ENCODE results near the gene PLD3.
"Not testable (repeated sequence)": the region's sequence is repeated elsewhere in the genome, so short reads cannot be mapped to it uniquely, and the experiment has no call there.

The PLD3 gene

DNA sequence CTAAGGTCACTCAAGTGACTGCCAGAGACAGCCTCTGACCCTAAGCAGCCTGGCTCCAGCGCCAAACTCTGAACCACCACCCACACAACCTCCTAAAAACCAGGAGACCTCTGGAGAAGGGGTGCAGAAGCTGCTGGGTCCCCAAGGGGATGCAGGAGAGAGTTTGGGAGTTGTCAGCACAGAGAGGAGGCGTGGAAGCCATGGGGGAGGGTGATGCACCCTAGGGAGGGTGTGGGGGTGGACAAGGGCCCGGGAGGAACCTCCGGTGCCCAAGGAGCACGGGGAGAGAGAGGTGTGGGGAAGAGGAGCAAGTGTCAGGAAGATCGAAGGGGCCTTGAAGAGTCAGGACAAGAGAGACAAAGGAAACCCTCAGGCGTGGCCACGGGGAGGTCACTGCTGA lies 43.6 kb downstream of the PLD3 start:
- DNase-seq, result no peak

DNA sequence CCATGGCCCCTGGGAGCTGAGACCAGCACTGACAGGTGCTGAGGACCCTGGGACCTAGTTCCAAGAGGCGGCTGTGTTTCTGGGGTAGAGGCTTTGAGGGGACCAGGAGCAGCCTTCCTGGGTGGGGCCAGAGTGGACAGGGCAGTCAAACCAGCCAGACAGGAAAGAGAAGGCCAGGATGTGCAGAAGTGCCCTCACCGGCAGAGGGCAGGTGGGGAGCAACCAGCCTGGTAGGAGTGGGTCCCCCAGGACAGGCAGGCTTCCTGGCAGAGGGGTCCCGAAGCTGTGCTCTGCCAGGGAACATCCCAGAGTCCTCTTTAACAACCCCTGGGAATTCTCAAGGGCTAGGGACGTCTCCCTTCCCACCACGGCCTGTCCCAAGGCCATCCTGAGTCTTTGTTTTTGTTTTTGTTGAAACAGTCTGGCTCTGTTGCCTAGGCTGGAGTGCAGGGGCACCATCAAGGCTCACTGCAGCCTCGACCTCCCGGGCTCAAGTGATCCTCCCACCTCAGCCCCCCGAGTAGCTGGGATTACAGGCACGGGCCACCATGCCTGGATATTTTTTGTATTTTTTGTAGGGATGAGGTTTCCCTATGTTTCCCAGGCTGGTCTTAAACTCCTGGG lies 44.5 kb downstream of the PLD3 start:
- DNase-seq, result no peak

GRCh38 chr19:40393894-40394815 lies 45.7 kb downstream of the PLD3 start:
- DNase-seq, result no peak

DNA sequence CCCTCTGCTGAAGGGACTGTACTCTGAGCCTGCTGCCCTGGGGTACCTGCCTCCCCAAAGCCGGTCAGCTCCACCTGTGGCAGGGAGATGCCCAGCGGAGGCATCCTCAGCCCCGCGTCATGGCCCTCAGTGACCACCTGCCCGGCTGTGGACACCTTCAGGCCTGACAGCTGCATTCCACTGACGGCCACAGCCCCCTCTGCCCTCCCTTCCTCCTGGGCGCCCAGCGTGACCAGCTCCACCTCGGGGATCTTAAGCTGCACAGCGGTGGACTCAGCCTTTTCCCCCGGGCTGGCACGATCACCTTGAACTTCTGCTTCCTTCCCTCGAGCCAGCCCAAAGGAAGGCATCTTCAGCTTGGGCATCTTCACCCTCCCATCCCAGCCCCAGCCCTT lies 46.3 kb downstream of the PLD3 start:
- DNase-seq, result no peak

- no peak for DNase-seq
Observed at GRCh38 chr19:40395956-40396355, 47.5 kb downstream of the PLD3 start.

GRCh38 chr19:40396886-40397567 lies 48.5 kb downstream of the PLD3 start:
- no peak for DNase-seq

DNA sequence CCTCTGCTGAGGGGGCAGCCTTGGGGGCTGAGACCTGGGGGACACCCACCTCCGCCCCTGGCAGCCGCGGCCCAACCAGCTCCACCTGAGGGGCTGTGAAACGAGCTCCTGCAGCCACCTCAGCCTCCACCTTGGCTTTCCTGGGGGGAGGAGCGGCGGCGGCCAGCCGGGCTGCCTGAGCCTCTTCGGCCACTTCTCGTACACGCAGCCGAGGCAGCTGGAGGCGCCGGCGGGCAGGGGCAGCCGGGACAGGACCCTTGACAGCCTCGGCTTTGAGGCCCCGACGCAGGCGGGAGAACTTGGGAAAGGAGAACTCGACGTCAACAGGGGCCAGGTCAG lies 49.0 kb downstream of the PLD3 start:
- no peak for DNase-seq

- no peak for DNase-seq
Observed at GRCh38 chr19:40398417-40399131, 50.1 kb downstream of the PLD3 start.

DNA sequence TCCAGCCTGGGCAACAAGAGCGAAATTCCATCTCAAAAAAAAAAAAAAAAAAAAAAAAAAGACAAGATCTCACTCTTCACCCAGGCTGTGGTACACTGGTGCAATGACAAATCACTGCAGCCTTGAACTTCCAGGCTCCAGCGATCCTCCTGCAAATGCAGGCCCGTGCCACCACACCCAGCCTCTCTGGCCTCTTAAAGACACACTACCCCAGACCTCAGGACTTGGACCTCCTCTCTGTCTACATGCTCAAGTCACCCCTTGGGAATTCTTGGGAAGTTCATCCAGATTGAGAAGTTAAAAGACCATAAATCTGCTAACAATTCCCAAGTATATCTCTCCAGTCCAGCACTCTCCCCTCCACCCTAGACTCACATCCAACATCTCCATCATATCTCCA lies 52.1 kb downstream of the PLD3 start:
- no peak for DNase-seq

- no peak for DNase-seq
Observed at GRCh38 chr19:40403262-40403984, 54.9 kb downstream of the PLD3 start.

- DNase-seq, result no peak
Observed at GRCh38 chr19:40407714-40408597, 59.5 kb downstream of the PLD3 start.

DNA sequence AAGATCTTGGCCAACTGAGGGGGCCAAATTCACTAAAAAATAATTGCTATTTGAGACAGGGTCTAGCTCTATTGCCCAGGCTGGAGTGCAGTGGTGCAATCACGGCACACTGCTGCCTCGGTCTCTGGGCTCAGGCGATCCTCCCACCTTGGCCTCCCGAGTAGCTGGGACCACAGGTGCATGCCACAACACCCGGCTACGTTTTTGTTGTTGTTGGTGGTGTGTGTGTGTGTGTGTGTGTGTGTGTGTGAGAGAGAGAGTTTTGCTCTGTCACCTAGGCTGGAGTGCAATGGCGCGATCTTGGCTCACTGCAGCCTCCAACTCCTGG lies 60.1 kb downstream of the PLD3 start:
- not testable (repeated sequence) for DNase-seq

DNA sequence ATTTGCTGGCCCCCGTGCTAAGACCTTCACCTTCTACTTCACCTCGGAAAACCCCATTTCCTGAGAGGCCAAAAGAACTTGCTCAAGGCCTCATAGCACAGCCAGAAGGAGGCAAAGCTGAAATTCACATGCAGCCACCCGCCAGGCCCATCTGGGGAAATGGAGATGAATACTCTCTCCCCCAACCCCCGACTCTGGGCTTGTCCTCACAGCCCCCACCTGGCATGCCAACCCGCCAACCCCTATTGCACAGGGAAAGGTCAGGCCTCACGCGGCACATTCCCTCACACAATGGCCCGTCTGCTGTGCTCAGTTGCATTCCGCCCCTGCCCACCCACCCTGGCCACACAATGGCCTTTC lies 61.5 kb downstream of the PLD3 start:
- DNase-seq, result no peak

DNA sequence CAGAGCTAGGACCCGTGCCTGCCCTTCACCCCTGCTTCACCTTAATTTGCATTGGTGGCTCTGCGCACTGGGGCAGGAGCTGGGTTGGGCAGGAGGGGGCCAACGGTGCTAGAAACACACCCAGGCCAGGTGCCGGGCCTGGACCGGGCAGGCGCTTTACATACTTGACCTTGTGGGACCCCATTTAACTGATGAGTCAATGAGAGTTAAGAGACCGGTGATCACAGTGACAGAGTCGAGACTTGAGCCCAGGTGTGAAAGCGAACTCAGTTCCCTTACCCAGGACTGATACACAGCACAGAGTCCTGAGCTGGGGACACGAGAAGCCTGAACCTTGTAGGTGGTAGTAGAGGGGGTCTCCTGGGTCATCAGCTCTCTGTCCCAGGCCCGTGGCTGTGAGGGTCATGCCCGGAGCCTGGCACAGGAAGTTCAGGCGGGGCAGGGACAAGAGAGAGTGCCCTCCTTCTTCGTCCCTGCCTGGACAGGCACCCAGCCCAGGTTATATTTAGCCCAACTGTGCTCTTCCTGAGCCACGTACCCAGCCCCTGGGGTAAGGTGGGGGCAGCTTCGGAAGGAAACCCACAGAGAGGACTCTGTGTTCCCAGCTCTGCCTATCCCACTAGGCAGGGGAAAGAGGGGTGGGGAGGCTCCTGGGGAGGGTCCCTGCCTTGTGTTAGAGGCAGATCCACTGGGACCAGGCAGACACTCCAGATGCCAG lies 62.8 kb downstream of the PLD3 start:
- DNase-seq, result no peak

- DNase-seq, result no peak
Observed at GRCh38 chr19:40411958-40412499, 63.5 kb downstream of the PLD3 start.

GRCh38 chr19:40412866-40413265 lies 64.4 kb downstream of the PLD3 start:
- no peak for DNase-seq

DNA sequence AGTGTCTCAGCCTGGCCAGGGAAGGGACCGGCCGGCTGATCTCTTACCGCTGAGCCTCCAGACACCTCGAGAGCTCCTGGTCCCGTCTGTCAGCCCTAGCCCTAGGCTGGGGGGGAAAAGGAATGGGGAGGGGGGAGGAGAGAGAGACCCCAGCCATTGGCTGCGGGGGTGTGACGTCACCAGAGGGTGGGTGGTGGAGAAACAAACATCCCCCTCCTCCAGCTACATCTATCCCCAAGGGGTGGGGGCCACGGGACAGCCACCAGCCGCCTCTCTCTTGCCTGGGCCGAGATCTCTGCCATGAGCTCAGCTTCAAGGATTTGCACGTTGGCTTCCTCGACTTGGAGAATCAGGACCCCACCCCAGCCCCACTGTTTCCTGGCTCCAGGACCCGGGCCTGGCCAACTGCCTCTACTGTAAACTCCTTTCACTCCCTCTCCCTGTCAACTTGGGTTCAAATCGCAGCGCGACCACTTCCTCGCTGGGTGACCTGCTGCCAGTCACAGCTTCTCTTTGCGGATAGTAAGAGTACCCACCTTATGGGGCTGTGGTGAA lies 64.9 kb downstream of the PLD3 start, which contains the start of gene PRX:
Gene PRX, minus strand, starts transcription at position 88 of the 555 bp plus-strand sequence. CDS start 5,446 bp downstream, outside the sequence.
- no peak for DNase-seq

DNA sequence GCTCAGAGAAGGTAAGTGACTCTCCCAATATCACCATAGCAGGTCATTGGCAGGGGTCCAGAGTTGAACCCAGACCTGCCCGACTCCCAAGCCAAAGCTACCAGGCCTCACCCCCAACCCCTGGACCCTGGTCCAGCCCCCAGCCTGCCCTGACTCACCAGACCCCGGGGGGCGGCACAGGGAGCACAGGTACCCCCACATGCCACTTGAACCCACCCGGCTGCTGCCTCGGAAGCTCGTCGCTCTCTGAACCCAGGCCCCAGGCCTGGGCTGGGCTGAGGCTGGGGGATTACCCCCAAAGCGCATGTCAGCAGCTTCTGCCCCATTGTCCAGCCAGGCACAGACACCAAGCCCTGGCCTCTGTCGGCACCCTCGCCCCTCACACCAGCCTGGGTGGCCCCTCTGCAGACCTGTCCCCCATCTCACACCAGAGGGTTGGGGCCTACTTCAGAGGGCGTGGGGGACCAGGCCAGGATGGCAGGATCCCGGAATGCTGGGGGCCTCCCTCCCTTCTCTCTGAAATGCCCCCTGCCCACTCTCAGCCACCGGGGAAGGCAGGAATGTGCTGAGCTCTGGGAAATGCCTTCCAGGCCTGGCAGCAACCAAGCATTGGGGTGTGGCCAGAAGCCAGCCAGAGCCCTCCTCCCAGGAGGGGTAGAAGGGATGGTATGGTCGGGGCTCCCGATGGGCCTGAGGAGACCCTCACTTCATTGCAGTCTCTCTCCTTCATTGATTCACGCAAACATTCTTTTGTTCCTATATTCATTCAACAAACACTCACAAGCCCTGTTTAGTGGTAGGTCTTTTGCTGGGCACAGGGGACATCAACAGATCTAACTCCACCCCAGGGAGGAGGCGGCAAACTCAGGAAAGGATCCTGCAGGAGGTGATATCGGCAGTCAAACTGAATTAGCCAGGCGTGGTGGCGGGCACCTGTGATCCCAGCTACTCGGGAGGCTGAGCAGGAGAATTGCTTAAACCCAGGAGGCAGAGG lies 66.3 kb downstream of the PLD3 start:
- DNase-seq, result no peak

GRCh38 chr19:40415768-40416167 lies 67.3 kb downstream of the PLD3 start:
- no peak for DNase-seq

Measured in NCI-H2107 (cell line).